Peyer's patch (tissue), 4 donors: ENCODE data around the gene SPRY4.
A peak's percentile ranks its signal among the peaks of the same experiment; 100 is the strongest.

ENCODE experiments used
- CTCF ChIP-seq, 6 experiments: fragments of 450-650 bp in 4 of 6; fragments of 200-600 bp in 2 of 6; sonication (generic) in 1 of 6; IDR thresholded peaks; one replicate each; pipeline ENCODE4 v1.5.1; 2017 to 2019; ENCODE audit warnings: antibody characterized with exemption in 6 of 6, mild to moderate bottlenecking in 3 of 6, moderate library complexity in 1 of 6
- POLR2A ChIP-seq, 2 donors: fragments of 450-650 bp; IDR thresholded peaks; one replicate each; pipeline ENCODE4 v1.5.1; 2017; ENCODE audit warnings: antibody characterized with exemption in 2 of 2, mild to moderate bottlenecking in 2 of 2, moderate library complexity in 2 of 2

GRCh38 chr5:142320430-142320738 lies 4.4 kb downstream of the SPRY4 start:
- TF ChIP-seq POLR2A (IDR thresholded peaks at IDR 0.05) (peak in 1 of 2 donors; percentile 36), CTCF (IDR thresholded peaks at IDR 0.05) (no peak)
